Smooth muscle cell of the brain vasculature (primary cell): ENCODE data around the gene SIGLEC15.
A peak's percentile ranks its signal among the peaks of the same experiment; 100 is the strongest.
"Not testable (repeated sequence)": the region's sequence is repeated elsewhere in the genome, so short reads cannot be mapped to it uniquely, and the experiment has no call there.

ENCODE experiments used
- DNase-seq: peaks from one replicate; pipeline ENCODE4 v3.0.0-alpha.2; 2012; ENCODE audit warnings: low read depth, low spot score

SIGLEC15 gene

GRCh38 chr18:45825258-45826044, at the start of gene SIGLEC15:
SIGLEC15 (plus strand) TSS chr18:45825675; CDS start chr18:45825729, 54 bp downstream.
- no peak for DNase-seq

GRCh38 chr18:45775743-45776142, 49.7 kb upstream of the SIGLEC15 start:
- DNase-seq: no peak

GRCh38 chr18:45777393-45777792, 48.1 kb upstream of the SIGLEC15 start:
- no peak for DNase-seq

GRCh38 chr18:45780568-45780967, 44.9 kb upstream of the SIGLEC15 start:
- no peak for DNase-seq

GRCh38 chr18:45782662-45783061, 42.8 kb upstream of the SIGLEC15 start:
- no peak for DNase-seq

GRCh38 chr18:45783097-45784075, 42.1 kb upstream of the SIGLEC15 start:
- no peak for DNase-seq

GRCh38 chr18:45785134-45785533, 40.3 kb upstream of the SIGLEC15 start:
- DNase-seq: no peak

GRCh38 chr18:45786941-45787340, 38.5 kb upstream of the SIGLEC15 start:
- no peak for DNase-seq

- DNase-seq: no peak
Measured at GRCh38 chr18:45787346-45787745, 38.1 kb upstream of the SIGLEC15 start.

GRCh38 chr18:45788861-45789260, 36.6 kb upstream of the SIGLEC15 start:
- DNase-seq: no peak

GRCh38 chr18:45792506-45793263, 32.8 kb upstream of the SIGLEC15 start:
- DNase-seq: no peak

- no peak for DNase-seq
Measured at GRCh38 chr18:45793264-45793965, 32.1 kb upstream of the SIGLEC15 start.

- no peak for DNase-seq
Measured at GRCh38 chr18:45801416-45802004, 24.0 kb upstream of the SIGLEC15 start.

- peak; percentile 83 for DNase-seq
Measured at GRCh38 chr18:45802814-45803492, 22.5 kb upstream of the SIGLEC15 start.

GRCh38 chr18:45805551-45805950, 19.9 kb upstream of the SIGLEC15 start:
- DNase-seq: no peak

GRCh38 chr18:45806226-45806625, 19.2 kb upstream of the SIGLEC15 start:
- no peak for DNase-seq

GRCh38 chr18:45807144-45807543, 18.3 kb upstream of the SIGLEC15 start:
- DNase-seq: not testable (repeated sequence)

- DNase-seq: not testable (repeated sequence)
Measured at GRCh38 chr18:45814733-45815132, 10.7 kb upstream of the SIGLEC15 start.

- no peak for DNase-seq
Measured at GRCh38 chr18:45817543-45817942, 7.9 kb upstream of the SIGLEC15 start.

- not testable (repeated sequence) for DNase-seq
Measured at GRCh38 chr18:45818765-45819164, 6.7 kb upstream of the SIGLEC15 start.
